Esophagus muscularis mucosa (tissue), 4 donors: ENCODE data around the gene PLAAT4.

Experiments used
- CTCF ChIP-seq, 3 experiments: fragments of 200-600 bp in 2 of 3; fragments of 450-650 bp in 1 of 3; sonication (generic) in 2 of 3; IDR thresholded peaks; one replicate each; pipeline ENCODE4 v1.5.1; 2017 to 2019; ENCODE audit warnings: antibody characterized with exemption in 3 of 3, mild to moderate bottlenecking in 2 of 3, moderate library complexity in 1 of 3
- EP300 ChIP-seq: sonication (generic); formaldehyde crosslinking; IDR thresholded peaks from one replicate; pipeline ENCODE4 v1.6.1; 2017; ENCODE audit warnings: antibody characterized with exemption
- POLR2A ChIP-seq: fragments of 450-650 bp; IDR thresholded peaks from one replicate; pipeline ENCODE4 v1.6.1; 2017; ENCODE audit warnings: antibody characterized with exemption, moderate library complexity, mild to moderate bottlenecking, low read depth
- POLR2AphosphoS5 ChIP-seq, 2 donors: sonication (generic); formaldehyde crosslinking; IDR thresholded peaks; one replicate each; pipeline ENCODE4 v1.6.1; 2017; ENCODE audit warnings: antibody characterized with exemption in 2 of 2

DNA sequence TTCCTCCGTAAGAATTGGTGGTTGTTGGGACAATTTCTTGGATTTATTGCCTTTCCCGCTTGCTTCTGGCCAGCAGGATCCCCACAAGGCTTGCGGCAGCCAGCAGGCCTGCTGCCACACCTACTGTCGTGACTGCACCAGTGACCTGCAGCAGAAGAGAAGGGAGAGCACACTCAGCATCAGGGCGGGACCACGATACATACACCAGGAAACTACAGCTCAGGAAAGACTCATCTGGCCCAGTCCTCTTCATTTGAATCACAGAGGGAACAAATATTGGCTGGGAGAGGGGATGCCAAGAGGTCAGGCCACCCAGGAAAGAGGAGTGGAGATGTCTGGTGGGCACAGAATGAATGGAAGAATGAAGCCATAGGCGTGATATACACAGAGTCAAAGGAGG is 16.3 kb downstream of the PLAAT4 start:
- TF ChIP-seq CTCF (IDR thresholded peaks at IDR 0.05) (no peak), POLR2A (no peak), POLR2AphosphoS5 (IDR thresholded peaks at IDR 0.05) (no peak), EP300 (no peak)
